Measurements from ENCODE around the gene STAT5B.
"Not testable (repeated sequence)": the region's sequence is repeated elsewhere in the genome, so short reads cannot be mapped to it uniquely, and the experiment has no call there.

STAT5B gene

GRCh38 chr17:42190491-42191274 is 85.5 kb downstream of the STAT5B start:
- Histone ChIP-seq H3K4me1 (peaks cover 5% of the 10 kb centered on the region), H3K9me3 (no peaks in the 10 kb centered on the region), H3K4me3 (no peak overlapping the region), H3K36me3 (replicated peaks) (no peaks in the 10 kb centered on the region), H3K27me3 (ENCODE audit: low read depth) (no peaks in the 10 kb centered on the region)
- no peak for DNase-seq (ENCODE audit: low spot score in 2 of 2)
- in situ Hi-C loops (cut with MboI; ENCODE audit: low sequenced_read_pairs): no loop called here

DNA sequence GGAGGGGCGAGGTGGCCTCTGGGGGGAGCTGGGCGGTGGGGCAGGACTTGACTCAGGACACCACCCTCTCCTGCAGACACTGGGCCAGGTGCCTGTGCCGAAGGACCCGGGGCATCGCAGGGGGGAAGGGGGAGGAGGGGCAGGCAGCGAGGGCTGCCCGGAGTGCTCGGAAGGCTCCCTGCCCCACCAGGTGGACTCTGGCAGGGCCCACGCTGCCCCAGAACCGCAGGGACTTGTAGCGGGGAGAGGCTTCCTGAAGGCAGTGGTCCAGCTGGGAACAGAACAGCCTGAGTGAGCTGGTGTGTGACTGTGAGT is 86.6 kb downstream of the STAT5B start:
- no peaks in the 10 kb centered on the region for H3K27me3 ChIP-seq (ENCODE audit: low read depth)
- no peaks in the 10 kb centered on the region for H3K9me3 ChIP-seq
- no peak for DNase-seq (ENCODE audit: low spot score in 2 of 2)
- H3K4me3 ChIP-seq: no peak overlapping the region
- in situ Hi-C loops (cut with MboI; ENCODE audit: low sequenced_read_pairs): no loop called here
- H3K36me3 ChIP-seq (replicated peaks): no peaks in the 10 kb centered on the region
- H3K4me1 ChIP-seq: peaks cover 5% of the 10 kb centered on the region

GRCh38 chr17:42188749-42189650 is 87.2 kb downstream of the STAT5B start:
- DNase-seq (ENCODE audit: low spot score in 2 of 2): no peak
- no peaks in the 10 kb centered on the region for H3K36me3 ChIP-seq (replicated peaks)
- H3K9me3 ChIP-seq: no peaks in the 10 kb centered on the region
- no peaks in the 10 kb centered on the region for H3K27me3 ChIP-seq (ENCODE audit: low read depth)
- peaks cover 10% of the 10 kb centered on the region for H3K4me1 ChIP-seq
- in situ Hi-C loops (cut with MboI; ENCODE audit: low sequenced_read_pairs): no loop called here
- H3K4me3 ChIP-seq: no peak overlapping the region

- Histone ChIP-seq H3K36me3 (replicated peaks) (no peaks in the 10 kb centered on the region), H3K27me3 (ENCODE audit: low read depth) (no peaks in the 10 kb centered on the region), H3K4me1 (peaks cover 10% of the 10 kb centered on the region), H3K9me3 (no peaks in the 10 kb centered on the region), H3K4me3 (no peak overlapping the region)
- no peak for DNase-seq (ENCODE audit: low spot score in 2 of 2)
- in situ Hi-C loops (cut with MboI; ENCODE audit: low sequenced_read_pairs): no loop called here
Measured at GRCh38 chr17:42187833-42188232, 88.4 kb downstream of the STAT5B start.

DNA sequence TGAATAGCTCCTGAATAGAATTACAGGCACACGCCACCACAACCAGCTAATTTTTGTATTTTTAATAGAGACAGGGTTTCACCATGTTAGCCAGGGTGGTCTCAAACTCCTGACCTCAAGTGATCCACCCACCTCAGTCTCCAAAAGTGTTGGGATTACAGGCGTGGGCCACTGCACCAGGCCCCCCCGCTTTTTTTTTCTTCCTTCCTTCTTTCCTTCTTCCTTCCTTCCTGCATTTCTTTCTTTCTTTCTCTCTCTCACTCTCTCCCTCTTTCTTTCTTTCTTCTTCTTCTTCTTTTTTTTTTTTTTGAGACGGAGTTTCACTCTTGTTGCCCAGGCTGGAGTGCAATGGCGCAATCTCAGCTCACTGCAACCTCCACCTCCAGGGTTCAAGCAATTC is 90.0 kb downstream of the STAT5B start:
- H3K36me3 ChIP-seq (replicated peaks); DNase-seq (ENCODE audit: low spot score in 2 of 2); in situ Hi-C loops (cut with MboI; ENCODE audit: low sequenced_read_pairs); H3K9me3 ChIP-seq; H3K4me3 ChIP-seq; H3K27me3 ChIP-seq (ENCODE audit: low read depth): not testable (repeated sequence)
- H3K4me1 ChIP-seq: peaks cover 13% of the 10 kb centered on the region

- no peaks in the 10 kb centered on the region for H3K36me3 ChIP-seq (replicated peaks)
- peaks cover 16% of the 10 kb centered on the region for H3K4me1 ChIP-seq
- no peaks in the 10 kb centered on the region for H3K9me3 ChIP-seq
- in situ Hi-C loops (cut with MboI; ENCODE audit: low sequenced_read_pairs): no loop called here
- peaks cover 10% of the 10 kb centered on the region for H3K27me3 ChIP-seq (ENCODE audit: low read depth)
- no peak for DNase-seq (ENCODE audit: low spot score in 2 of 2)
- no peak overlapping the region for H3K4me3 ChIP-seq
Measured at GRCh38 chr17:42185621-42185930, 90.6 kb downstream of the STAT5B start.

GRCh38 chr17:42184713-42185620 is 91.2 kb downstream of the STAT5B start, which contains the start of gene HCRT:
TSS of gene HCRT (minus strand) at chr17:42185452. CDS start at chr17:42185365, 87 bp downstream.
- in situ Hi-C loops (cut with MboI; ENCODE audit: low sequenced_read_pairs): no loop called here

DNA sequence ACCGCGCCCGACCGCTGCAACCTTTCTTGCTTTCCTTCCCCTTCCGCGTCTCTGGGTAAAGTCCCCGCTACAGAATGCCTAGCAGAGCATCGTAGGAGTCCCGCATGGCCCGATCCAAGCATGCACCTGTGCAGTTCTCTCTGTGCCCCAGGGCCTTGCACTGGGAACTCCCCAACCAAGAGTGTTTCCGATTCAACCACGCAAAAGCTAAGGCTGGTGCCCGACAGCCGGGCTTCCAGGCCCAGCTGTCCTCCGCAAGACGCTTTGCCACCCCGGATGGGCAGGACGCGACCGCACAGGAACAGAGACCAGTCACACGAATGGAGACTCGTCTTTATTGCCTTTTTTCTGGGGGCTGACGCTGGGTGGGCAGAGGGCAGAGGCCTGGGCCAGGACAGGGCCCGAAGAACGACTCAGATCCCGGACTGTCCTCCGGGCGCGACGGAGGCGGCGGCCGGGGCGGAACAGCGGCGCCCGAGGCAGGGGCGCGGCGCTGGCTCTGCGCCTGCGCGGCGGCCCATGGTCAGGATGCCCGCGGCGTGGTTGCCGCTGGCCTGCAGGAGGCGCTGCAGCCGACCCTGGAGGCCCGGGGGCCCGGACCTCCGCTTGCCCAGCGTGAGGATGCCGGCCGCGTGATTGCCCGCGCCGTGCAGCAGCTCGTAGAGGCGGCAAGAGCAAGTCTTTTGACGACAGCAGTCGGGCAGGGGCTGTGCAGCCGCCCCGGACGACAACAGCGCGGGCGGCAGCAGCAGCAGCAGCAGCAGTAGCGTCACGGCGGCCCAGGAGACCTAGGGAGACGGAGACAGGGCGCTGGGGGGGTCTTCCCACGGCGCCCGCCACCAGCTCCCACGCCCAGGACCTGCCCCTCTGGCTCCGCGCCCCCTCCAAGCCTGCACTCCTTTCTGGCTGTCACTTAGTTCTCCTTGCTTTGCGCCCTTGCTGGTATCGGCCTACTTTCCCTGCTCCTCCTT is 92.2 kb downstream of the STAT5B start:
- in situ Hi-C loops (cut with MboI; ENCODE audit: low sequenced_read_pairs): no loop called here
- peak; percentile 60 to 85 for DNase-seq (ENCODE audit: low spot score in 2 of 2)
- peaks cover 16% of the 10 kb centered on the region for H3K4me1 ChIP-seq
- H3K9me3 ChIP-seq: no peaks in the 10 kb centered on the region
- H3K4me3 ChIP-seq: peak overlapping the region; percentile 36
- no peaks in the 10 kb centered on the region for H3K36me3 ChIP-seq (replicated peaks)
- H3K27me3 ChIP-seq (ENCODE audit: low read depth): peaks cover 13% of the 10 kb centered on the region

More at GRCh38 chr17:42184713-42185620, 91.2 kb downstream of the STAT5B start, which contains the start of gene HCRT:
- DNase-seq (ENCODE audit: low spot score in 2 of 2): no peak
- peak within 1 kb of the TSS; percentile 36; the same call in 1 of the 2 replicates for H3K4me3 ChIP-seq
- no peaks in the 10 kb centered on the region for H3K9me3 ChIP-seq
- H3K36me3 ChIP-seq (replicated peaks): no peaks in the 10 kb centered on the region
- peaks cover 16% of the 10 kb centered on the region for H3K4me1 ChIP-seq
- H3K27me3 ChIP-seq (ENCODE audit: low read depth): peaks cover 13% of the 10 kb centered on the region

DNA sequence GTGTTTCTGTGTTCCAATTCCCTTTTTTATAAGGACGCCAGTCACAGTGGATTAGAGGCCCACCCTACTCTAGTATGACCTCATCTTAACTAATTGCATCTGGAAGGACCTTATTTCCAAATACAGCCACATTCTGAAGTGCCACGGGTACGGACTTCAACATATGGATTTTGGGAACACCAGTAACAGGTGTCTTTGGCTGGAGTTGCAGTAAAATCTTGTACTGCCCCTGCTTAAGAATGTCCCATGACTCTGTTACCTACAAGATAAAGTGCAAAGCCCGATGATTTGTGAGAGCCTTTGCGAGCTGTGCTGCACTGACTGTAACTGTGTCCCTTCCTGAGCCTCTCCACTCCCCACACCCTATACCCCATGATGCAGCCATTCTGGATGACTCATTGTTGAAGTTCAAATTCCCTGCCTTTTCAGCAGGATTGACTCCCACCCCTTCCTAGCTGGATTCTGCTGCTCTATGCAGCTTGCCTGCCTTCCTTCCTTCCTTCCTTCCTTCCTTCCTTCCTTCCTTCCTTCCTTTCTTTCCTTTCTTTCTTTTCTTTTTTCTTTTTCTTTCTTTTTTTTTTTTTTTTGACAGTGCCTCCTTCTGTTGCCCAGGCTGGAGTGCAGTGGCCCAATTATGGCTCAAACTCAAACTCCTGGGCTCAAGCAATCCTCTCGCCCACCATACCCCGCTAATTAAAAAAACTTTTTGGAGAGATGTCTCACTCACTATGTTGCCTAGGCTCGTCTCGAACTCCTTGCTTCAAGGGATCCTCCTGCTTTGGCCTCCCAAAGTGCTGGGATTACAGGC is 93.1 kb downstream of the STAT5B start:
- H3K27me3 ChIP-seq (ENCODE audit: low read depth): peaks cover 13% of the 10 kb centered on the region
- H3K4me1 ChIP-seq: peaks cover 16% of the 10 kb centered on the region
- no peaks in the 10 kb centered on the region for H3K9me3 ChIP-seq
- no peaks in the 10 kb centered on the region for H3K36me3 ChIP-seq (replicated peaks)
- in situ Hi-C loops (cut with MboI; ENCODE audit: low sequenced_read_pairs): no loop called here
- H3K4me3 ChIP-seq: peak overlapping the region; percentile 36
- DNase-seq (ENCODE audit: low spot score in 2 of 2): no peak

GRCh38 chr17:42181851-42182207 is 94.4 kb downstream of the STAT5B start:
- Histone ChIP-seq H3K9me3 (no peaks in the 10 kb centered on the region), H3K4me1 (peaks cover 16% of the 10 kb centered on the region), H3K4me3 (no peak overlapping the region), H3K27me3 (ENCODE audit: low read depth) (peaks cover 13% of the 10 kb centered on the region), H3K36me3 (replicated peaks) (no peaks in the 10 kb centered on the region)
- in situ Hi-C loops (cut with MboI; ENCODE audit: low sequenced_read_pairs): no loop called here
- no peak for DNase-seq (ENCODE audit: low spot score in 2 of 2)

GRCh38 chr17:42180922-42181850 is 95.0 kb downstream of the STAT5B start, which contains the start of gene KCNH4:
TSS of gene KCNH4 (minus strand) at chr17:42181142. CDS start at chr17:42180945, 197 bp downstream.
- Histone ChIP-seq H3K4me3 (peak within 1 kb of the TSS; percentile 18; the same call in 1 of the 2 replicates), H3K36me3 (replicated peaks) (no peaks in the 10 kb centered on the region), H3K4me1 (peaks cover 16% of the 10 kb centered on the region), H3K27me3 (ENCODE audit: low read depth) (peaks cover 13% of the 10 kb centered on the region), H3K9me3 (no peaks in the 10 kb centered on the region)
- in situ Hi-C loops (cut with MboI; ENCODE audit: low sequenced_read_pairs): no loop called here
- DNase-seq (ENCODE audit: low spot score in 2 of 2): peak in 1 of 2 experiments; percentile 80
